GM12874 (cell line): Measurements from ENCODE around the gene CYRIA.

ENCODE experiments used
- TF ChIP-seq, protein P1 (sequence below): IDR thresholded peaks from 2 replicates; pipeline ENCODE4 v1.5.1; 2011; ENCODE audit warnings: low read depth, mild to moderate bottlenecking, control low read depth, low read length, moderate library complexity; ENCODE audit not compliant: insufficient read depth

Gene CYRIA

DNA sequence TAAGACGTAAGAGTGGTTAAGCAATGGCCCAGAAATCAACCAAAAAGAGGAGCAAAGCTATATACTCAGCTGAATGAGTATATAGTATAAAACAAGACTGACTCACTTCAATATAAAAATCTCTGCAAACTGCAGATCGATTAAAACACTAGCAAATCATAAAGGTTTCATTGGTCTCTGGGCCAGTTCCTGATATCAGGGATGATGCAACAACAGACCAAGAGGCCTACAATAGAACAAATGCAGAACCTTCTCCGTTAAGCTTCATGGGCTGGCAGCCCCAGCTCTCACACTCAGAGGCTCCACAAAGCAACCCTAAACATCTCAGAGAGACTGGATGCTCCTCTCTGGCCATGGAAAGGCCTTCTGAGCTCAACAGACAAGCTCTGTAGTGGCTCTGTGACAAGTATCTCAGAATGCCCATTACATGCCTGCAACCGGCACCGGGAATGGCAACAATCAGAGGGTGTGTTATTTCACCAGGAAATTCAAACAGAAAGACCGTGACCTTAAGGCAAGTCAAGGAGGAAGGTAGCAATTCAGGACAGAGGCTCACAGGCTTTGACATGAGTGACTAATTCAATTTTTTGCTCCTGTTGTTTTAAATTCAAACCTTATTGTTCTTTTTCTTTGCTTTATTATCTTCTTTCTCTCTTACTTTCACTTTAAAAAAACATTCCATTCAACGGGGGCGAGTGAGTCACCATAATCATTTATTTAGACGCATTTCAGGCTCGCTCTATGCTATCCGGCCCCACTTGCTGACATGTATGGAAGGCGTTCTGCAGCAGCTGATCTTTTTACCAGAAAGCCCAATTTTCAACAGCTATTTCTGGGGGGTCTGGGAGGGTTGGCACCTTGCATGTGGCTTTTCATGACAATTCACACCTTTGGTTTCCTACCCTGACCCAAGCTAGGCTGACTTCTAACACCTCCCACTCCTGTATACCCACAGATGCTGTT lies 15.1 kb downstream of the CYRIA start:
- TF ChIP-seq, protein P1, sequence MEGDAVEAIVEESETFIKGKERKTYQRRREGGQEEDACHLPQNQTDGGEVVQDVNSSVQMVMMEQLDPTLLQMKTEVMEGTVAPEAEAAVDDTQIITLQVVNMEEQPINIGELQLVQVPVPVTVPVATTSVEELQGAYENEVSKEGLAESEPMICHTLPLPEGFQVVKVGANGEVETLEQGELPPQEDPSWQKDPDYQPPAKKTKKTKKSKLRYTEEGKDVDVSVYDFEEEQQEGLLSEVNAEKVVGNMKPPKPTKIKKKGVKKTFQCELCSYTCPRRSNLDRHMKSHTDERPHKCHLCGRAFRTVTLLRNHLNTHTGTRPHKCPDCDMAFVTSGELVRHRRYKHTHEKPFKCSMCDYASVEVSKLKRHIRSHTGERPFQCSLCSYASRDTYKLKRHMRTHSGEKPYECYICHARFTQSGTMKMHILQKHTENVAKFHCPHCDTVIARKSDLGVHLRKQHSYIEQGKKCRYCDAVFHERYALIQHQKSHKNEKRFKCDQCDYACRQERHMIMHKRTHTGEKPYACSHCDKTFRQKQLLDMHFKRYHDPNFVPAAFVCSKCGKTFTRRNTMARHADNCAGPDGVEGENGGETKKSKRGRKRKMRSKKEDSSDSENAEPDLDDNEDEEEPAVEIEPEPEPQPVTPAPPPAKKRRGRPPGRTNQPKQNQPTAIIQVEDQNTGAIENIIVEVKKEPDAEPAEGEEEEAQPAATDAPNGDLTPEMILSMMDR, result no peak

DNA sequence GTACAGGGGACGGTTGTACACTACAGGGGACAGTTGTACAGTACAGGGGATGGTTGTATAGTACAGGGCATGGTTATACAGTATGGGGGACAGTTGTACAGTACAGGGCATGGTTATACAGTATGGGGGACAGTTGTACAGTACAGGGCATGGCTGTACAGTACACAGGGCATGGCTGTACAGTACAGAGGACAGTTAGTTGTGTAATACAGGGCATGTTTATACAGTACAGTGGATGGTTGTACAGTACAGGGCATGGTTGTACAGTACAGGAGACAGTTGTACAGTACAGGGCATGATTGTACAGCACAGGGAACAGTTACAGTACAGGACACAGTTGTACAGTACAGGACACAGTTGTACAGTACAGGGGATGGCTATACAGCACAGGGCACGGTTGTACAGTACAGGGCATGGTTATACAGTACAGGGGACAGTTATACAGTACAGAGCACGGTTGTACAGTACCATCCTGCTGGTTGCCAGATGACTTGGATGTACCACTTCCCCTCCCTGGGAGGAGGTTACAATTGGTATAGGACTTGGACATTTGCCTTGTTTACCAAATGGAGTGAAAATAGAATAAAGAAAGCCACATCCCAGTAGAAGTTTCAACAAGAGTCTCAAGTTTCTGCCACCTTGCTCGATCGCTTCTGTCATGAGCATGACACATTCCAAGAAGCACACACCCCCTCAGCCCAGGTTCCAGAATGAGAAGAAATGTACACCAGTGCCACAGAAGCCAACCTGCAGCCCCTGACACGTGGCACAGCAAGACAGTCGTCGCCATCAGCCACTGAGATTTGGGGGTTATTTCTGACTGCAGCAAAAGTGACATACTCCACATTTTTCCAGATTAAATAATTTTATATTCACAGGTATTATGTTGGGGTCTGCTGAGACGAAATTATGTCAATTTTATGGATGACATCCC lies 16.0 kb downstream of the CYRIA start:
- TF ChIP-seq, protein P1, result no peak

DNA sequence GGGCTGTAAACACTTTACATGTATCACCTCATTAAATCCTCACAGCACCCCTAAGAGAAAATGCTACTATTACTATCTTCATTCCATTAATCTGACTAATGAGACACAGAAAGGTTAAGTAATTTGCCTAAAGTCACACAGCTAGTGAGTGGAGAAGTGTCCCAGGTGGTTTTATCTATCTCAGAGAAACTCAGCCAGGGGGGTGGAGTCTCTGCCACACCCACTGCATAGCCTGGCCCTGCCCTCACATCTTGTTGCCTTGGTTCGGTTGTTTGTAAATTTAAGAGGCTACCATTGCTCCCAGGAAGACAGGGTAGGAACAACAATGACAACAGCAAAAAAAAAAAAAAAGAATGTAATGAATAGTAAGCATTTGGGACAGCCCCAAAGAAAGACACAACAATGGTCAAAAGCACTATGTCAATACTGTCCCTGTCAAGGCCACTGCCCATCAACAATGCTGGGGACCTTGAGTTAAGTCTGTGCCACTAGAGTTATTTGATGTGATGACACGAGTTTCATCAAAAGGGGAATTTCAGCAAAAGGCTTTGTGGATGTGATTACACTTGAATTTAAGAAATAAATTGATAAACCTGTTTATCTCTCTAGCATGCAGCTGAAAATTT lies 17.5 kb downstream of the CYRIA start:
- TF ChIP-seq, protein P1, result no peak

DNA sequence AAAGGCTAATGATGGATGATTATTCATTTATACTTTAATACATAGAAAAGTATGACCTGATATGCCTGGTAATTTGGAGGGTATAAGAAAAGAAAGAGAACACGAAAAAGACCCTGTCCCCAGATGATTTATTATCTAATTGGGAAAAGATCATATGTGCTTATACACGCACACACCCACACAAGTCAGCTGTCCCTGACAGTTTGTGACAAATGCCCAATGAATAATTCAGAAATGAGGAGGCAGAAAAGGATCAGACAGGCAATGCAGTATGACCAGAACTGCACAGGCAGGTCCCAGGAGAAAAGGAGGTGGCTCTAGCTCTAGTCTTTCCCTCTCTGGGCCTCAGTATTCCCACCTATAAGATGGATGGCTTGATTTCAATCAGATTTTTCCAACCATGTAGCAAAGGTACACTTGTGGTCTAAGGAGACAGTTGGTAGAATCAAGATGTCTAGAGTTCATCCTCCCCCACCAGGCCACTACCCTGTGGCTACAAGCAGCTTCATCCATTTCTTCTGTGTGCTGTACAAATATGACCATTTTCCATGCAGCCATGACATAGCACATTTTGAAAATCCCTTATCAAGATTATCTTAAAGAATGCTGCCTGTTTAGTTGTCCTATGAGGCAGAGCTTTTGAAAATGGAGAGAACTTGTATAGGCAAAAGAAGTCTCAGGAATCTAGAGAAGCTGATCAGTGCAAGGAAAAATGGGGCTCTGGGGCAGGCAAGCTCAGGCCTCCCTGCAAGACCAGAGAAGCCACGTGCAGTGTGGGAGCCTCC lies 19.7 kb downstream of the CYRIA start:
- TF ChIP-seq, protein P1, result no peak

DNA sequence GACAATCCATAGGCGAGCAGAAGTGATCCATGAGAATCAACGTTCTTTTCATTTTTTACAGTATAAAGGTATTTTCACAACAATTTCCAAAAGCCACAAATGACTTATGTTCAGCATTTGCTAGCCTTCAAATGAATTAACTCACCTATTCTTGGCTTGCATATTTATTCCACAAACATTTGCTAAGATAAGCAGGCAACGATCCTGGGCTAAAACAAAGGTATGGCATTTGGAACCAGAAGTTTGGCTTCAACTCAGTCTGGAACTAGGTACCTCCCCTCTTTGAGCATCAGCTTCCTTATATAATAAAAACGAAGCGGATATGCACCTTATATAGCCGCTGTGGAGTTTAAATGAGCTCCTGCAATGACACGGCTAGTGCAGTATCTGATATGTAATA lies 20.5 kb downstream of the CYRIA start:
- TF ChIP-seq, protein P1, result no peak

DNA sequence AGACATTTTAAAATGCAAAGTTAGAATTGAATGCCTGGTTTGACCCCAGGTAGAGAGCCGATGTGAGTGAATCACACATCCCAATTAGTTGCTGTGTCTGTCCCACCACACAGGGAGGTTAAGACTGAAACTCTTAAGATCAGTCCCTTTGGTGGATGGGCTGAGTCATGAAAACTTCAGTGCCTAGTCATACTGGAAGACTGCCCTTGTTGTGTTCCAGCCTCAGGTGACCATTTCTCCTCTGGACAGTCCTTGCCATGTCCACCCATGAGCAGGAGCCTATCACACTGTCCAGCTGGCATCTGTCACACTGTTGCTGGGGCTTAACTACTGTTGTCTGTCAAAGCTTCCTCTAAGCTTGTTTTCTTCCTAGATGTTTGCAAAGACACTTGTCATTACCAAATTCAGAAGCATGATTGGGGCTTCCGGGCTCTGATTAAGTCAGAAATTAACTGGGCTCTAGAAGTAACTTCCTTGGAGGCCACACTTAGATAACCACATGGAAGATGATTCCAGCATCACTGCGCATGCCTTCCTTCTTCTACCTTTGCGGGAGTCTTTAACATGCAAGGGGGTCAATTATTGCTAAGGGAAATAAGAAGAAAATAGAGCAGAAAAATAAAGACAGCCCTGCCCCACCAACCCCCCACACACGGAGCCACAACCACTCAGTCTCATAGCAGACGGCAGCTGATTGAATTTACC lies 21.3 kb downstream of the CYRIA start:
- TF ChIP-seq, protein P1, result no peak
